Neural cell (in vitro differentiated cells): ENCODE data around the gene MGLL. TPM values are rescaled to one million over a fixed set of nuclear protein-coding genes. Genes with fewer than 3 reads are reported as not detected.

Experiments
- H2AFZ ChIP-seq: fragments of 200-600, 300-800 bp; sonication (generic), shearing (Covaris generic); 2 replicates; pipeline ENCODE4 v1.6.0; 2014; ENCODE audit warnings: low read depth, mild to moderate bottlenecking, antibody characterized with exemption, low read length, moderate library complexity
- H3F3A ChIP-seq: fragments of 200-600 bp; shearing (Covaris generic); 2 replicates; pipeline ENCODE4 v1.6.1; 2016; ENCODE audit warnings: mild to moderate bottlenecking, moderate library complexity, mixed read lengths, antibody characterized with exemption, low read length; ENCODE audit not compliant: insufficient read depth, poor library complexity, severe bottlenecking
- H3K27ac ChIP-seq: fragments of 200-600, 300-800 bp; sonication (generic), shearing (Covaris generic); 2 replicates; pipeline ENCODE4 v1.5.1; 2014; ENCODE audit warnings: mild to moderate bottlenecking, low read length, moderate library complexity
- H3K27me3 ChIP-seq: fragments of 300-800, 200-600 bp; sonication (generic), shearing (Covaris generic); 2 replicates; pipeline ENCODE4 v1.6.0; 2014; ENCODE audit warnings: mild to moderate bottlenecking, low read depth, low read length, moderate library complexity; ENCODE audit not compliant: insufficient read depth
- H3K36me3 ChIP-seq: fragments of 300-800, 200-600 bp; sonication (generic), shearing (Covaris generic); 2 replicates; pipeline ENCODE4 v1.5.1; 2014; ENCODE audit warnings: mild to moderate bottlenecking, antibody characterized with exemption, low read length, moderate library complexity; ENCODE audit not compliant: insufficient read depth
- H3K4me2 ChIP-seq: fragments of 300-800, 200-600 bp; sonication (generic), shearing (Covaris generic); 2 replicates; pipeline ENCODE4 v1.6.0; 2014; ENCODE audit warnings: mild to moderate bottlenecking, low read length
- H3K4me3 ChIP-seq: fragments of 300-800, 200-600 bp; sonication (generic), shearing (Covaris generic); 2 replicates; pipeline ENCODE4 v1.5.1; 2014; ENCODE audit warnings: mild to moderate bottlenecking, low read length, moderate library complexity
- H3K79me2 ChIP-seq: fragments of 200-600 bp; shearing (Covaris generic); replicated peaks from 2 replicates; pipeline ENCODE4 v1.6.0; 2014; ENCODE audit warnings: mild to moderate bottlenecking, low read length, moderate library complexity; ENCODE audit not compliant: insufficient read depth
- H3K9ac ChIP-seq: fragments of 300-800, 200-600 bp; sonication (generic), shearing (Covaris generic); 2 replicates; pipeline ENCODE4 v1.6.1; 2016; ENCODE audit warnings: mild to moderate bottlenecking, low read length, mixed read lengths
- H3K9me2 ChIP-seq: fragments of 200-600 bp; shearing (Covaris generic); 2 replicates; pipeline ENCODE4 v1.6.1; 2016; ENCODE audit warnings: mild to moderate bottlenecking, low read length, mixed read lengths; ENCODE audit not compliant: insufficient read depth
- H3K9me3 ChIP-seq: fragments of 200-600, 300-800 bp; sonication (generic), shearing (Covaris generic); 2 replicates; pipeline ENCODE4 v1.6.1; 2016; ENCODE audit warnings: mild to moderate bottlenecking, mixed run types, low read length, moderate library complexity, mixed read lengths
- H4K20me1 ChIP-seq: fragments of 200-600 bp; shearing (Covaris generic); 2 replicates; pipeline ENCODE4 v1.6.1; 2016; ENCODE audit warnings: mild to moderate bottlenecking, mixed run types; ENCODE audit not compliant: insufficient read depth
- EP300 ChIP-seq: fragments of 450-650 bp; conservative IDR thresholded peaks from 2 replicates; pipeline ENCODE4 v1.6.1; 2014; ENCODE audit warnings: antibody characterized with exemption, mild to moderate bottlenecking, moderate library complexity; ENCODE audit not compliant: poor library complexity, severe bottlenecking
- EZH2 ChIP-seq: fragments of 200-600, 300-800 bp; shearing (Covaris generic), sonication (generic); IDR thresholded peaks from 2 replicates; pipeline ENCODE4 v1.6.1; 2014; ENCODE audit warnings: antibody characterized with exemption, low read length, borderline replicate concordance, mild to moderate bottlenecking; ENCODE audit not compliant: insufficient read depth, poor library complexity, severe bottlenecking
- MXI1 ChIP-seq: fragments of 450-650 bp; conservative IDR thresholded peaks from 2 replicates; pipeline ENCODE4 v1.6.1; 2014; ENCODE audit warnings: antibody characterized with exemption, mild to moderate bottlenecking; ENCODE audit not compliant: poor library complexity, severe bottlenecking
- POLR2AphosphoS5 ChIP-seq: IDR thresholded peaks from 2 replicates; pipeline ENCODE4 v1.6.1; 2012
- RAD21 ChIP-seq: fragments of 450-650 bp; conservative IDR thresholded peaks from 2 replicates; pipeline ENCODE4 v1.6.1; 2014; ENCODE audit warnings: antibody characterized with exemption, mild to moderate bottlenecking, moderate library complexity
- SMC3 ChIP-seq: fragments of 450-650 bp; conservative IDR thresholded peaks from 2 replicates; pipeline ENCODE4 v1.6.1; 2014; ENCODE audit warnings: antibody characterized with exemption, mild to moderate bottlenecking, moderate library complexity; ENCODE audit not compliant: poor library complexity
- TAF1 ChIP-seq: IDR thresholded peaks from 2 replicates; pipeline ENCODE4 v1.6.1; 2012; ENCODE audit warnings: low read depth
- polyA plus RNA-seq: library from polyadenylated mRNA; depleted of rRNA; stranded (reverse); fragments of >200 nt; gene quantifications from 2 replicates; pipeline ENCODE4 v1.2.3, GENCODE V29; 2014
- TF ChIP-seq, protein P1 (sequence below): IDR thresholded peaks from 2 replicates; pipeline ENCODE4 v1.6.1; 2012; ENCODE audit warnings: borderline replicate concordance
- TF ChIP-seq, protein P2 (sequence below): fragments of 450-650 bp; IDR thresholded peaks from 2 replicates; pipeline ENCODE4 v1.5.1; 2014; ENCODE audit warnings: antibody characterized with exemption, mild to moderate bottlenecking, moderate library complexity; ENCODE audit not compliant: poor library complexity, severe bottlenecking

Gene MGLL
- polyA plus RNA-seq, 1 donor from 2014 or later: 2.0 TPM

- no peak overlapping the region for H2AFZ ChIP-seq
- H3K9me2 ChIP-seq: no peaks in the 10 kb centered on the region
- H3F3A ChIP-seq: peaks cover 6% of the 10 kb centered on the region
- no peaks in the 10 kb centered on the region for H3K79me2 ChIP-seq
- H3K4me3 ChIP-seq: peak overlapping the region; percentile 33
- TF ChIP-seq POLR2AphosphoS5: no peak
- TF ChIP-seq SMC3: no peak
- TF ChIP-seq EP300: no peak
- no peak for TF ChIP-seq TAF1
- TF ChIP-seq, protein P1, sequence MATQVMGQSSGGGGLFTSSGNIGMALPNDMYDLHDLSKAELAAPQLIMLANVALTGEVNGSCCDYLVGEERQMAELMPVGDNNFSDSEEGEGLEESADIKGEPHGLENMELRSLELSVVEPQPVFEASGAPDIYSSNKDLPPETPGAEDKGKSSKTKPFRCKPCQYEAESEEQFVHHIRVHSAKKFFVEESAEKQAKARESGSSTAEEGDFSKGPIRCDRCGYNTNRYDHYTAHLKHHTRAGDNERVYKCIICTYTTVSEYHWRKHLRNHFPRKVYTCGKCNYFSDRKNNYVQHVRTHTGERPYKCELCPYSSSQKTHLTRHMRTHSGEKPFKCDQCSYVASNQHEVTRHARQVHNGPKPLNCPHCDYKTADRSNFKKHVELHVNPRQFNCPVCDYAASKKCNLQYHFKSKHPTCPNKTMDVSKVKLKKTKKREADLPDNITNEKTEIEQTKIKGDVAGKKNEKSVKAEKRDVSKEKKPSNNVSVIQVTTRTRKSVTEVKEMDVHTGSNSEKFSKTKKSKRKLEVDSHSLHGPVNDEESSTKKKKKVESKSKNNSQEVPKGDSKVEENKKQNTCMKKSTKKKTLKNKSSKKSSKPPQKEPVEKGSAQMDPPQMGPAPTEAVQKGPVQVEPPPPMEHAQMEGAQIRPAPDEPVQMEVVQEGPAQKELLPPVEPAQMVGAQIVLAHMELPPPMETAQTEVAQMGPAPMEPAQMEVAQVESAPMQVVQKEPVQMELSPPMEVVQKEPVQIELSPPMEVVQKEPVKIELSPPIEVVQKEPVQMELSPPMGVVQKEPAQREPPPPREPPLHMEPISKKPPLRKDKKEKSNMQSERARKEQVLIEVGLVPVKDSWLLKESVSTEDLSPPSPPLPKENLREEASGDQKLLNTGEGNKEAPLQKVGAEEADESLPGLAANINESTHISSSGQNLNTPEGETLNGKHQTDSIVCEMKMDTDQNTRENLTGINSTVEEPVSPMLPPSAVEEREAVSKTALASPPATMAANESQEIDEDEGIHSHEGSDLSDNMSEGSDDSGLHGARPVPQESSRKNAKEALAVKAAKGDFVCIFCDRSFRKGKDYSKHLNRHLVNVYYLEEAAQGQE: no peak
- no peak for TF ChIP-seq RAD21
- no peak for TF ChIP-seq EZH2
- TF ChIP-seq MXI1: no peak
- TF ChIP-seq, protein P2, sequence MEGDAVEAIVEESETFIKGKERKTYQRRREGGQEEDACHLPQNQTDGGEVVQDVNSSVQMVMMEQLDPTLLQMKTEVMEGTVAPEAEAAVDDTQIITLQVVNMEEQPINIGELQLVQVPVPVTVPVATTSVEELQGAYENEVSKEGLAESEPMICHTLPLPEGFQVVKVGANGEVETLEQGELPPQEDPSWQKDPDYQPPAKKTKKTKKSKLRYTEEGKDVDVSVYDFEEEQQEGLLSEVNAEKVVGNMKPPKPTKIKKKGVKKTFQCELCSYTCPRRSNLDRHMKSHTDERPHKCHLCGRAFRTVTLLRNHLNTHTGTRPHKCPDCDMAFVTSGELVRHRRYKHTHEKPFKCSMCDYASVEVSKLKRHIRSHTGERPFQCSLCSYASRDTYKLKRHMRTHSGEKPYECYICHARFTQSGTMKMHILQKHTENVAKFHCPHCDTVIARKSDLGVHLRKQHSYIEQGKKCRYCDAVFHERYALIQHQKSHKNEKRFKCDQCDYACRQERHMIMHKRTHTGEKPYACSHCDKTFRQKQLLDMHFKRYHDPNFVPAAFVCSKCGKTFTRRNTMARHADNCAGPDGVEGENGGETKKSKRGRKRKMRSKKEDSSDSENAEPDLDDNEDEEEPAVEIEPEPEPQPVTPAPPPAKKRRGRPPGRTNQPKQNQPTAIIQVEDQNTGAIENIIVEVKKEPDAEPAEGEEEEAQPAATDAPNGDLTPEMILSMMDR: no peak
- no peaks in the 10 kb centered on the region for H4K20me1 ChIP-seq
- H3K9me3 ChIP-seq: no peaks in the 10 kb centered on the region
- H3K27ac ChIP-seq: peak overlapping the region; percentile 62
- no peaks in the 10 kb centered on the region for H3K36me3 ChIP-seq
- H3K4me2 ChIP-seq: no peak overlapping the region
- no peaks in the 10 kb centered on the region for H3K27me3 ChIP-seq
- H3K9ac ChIP-seq: peak overlapping the region; percentile 2
These were observed 37.4 kb upstream of the MGLL start for GRCh38 chr3:127859730-127860129.

GRCh38 chr3:127858937-127859336 is 36.6 kb upstream of the MGLL start:
- H3K27me3 ChIP-seq: no peaks in the 10 kb centered on the region
- H3K4me2 ChIP-seq: no peak overlapping the region
- no peak overlapping the region for H2AFZ ChIP-seq
- no peaks in the 10 kb centered on the region for H4K20me1 ChIP-seq
- peaks cover 6% of the 10 kb centered on the region for H3F3A ChIP-seq
- H3K9me3 ChIP-seq: no peaks in the 10 kb centered on the region
- no peak overlapping the region for H3K4me3 ChIP-seq
- TF ChIP-seq EP300: no peak
- TF ChIP-seq POLR2AphosphoS5: peak; percentile 39
- TF ChIP-seq RAD21: no peak
- no peak for TF ChIP-seq SMC3
- H3K79me2 ChIP-seq: no peaks in the 10 kb centered on the region
- H3K27ac ChIP-seq: peak overlapping the region; percentile 62
- no peaks in the 10 kb centered on the region for H3K36me3 ChIP-seq
- no peaks in the 10 kb centered on the region for H3K9me2 ChIP-seq
- H3K9ac ChIP-seq: no peak overlapping the region
